Measurements from ENCODE around the gene DNAJC17. TPM values are rescaled to one million over a fixed set of nuclear protein-coding genes. Genes with fewer than 3 reads are reported as not detected.

Gene DNAJC17
- total and polyA plus RNA-seq, 2 of the 13 experiments (the other 11 are each of a cell fraction or from before 2014, with no cell fraction given): 22.2 to 26.5 TPM

DNA sequence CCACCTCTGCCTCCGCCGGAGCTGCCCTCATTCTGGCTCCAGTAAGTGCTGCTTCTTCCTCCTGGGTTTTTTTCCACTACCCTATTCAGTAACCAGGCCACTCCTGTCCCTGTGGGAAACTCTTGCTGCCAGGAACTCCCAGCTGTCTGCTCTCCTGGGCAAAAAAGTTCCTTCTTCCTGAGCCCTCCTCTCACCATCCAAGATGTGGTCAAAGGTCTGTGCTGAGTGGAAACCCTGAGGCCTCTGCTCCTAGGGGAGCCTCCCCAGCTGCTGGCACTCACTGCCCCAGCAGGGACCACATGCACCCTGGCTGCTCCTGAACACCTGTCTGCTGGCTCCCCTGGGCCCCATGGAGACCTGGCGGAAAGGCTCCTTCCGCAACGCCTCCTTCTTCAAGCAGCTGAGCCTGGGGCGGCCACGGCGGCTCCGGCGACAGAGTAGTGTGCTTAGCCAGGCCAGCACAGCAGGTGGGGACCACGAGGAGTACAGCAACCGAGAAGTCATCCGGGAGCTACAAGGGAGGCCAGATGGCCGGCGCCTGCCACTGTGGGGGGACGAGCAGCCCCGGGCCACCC lies 37.0 kb downstream of the DNAJC17 start (continued):
- TF ChIP-seq, protein P1, sequence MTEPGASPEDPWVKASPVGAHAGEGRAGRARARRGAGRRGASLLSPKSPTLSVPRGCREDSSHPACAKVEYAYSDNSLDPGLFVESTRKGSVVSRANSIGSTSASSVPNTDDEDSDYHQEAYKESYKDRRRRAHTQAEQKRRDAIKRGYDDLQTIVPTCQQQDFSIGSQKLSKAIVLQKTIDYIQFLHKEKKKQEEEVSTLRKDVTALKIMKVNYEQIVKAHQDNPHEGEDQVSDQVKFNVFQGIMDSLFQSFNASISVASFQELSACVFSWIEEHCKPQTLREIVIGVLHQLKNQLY (CRISPR knock-in tag; IDR thresholded peaks at IDR 0.05): no peak
- TF ChIP-seq ZSCAN9 (CRISPR knock-in tag; IDR thresholded peaks at IDR 0.05; ENCODE audit: borderline replicate concordance) (no peak), GFI1 (CRISPR knock-in tag; IDR thresholded peaks at IDR 0.05; ENCODE audit: borderline replicate concordance) (no peak)

DNA sequence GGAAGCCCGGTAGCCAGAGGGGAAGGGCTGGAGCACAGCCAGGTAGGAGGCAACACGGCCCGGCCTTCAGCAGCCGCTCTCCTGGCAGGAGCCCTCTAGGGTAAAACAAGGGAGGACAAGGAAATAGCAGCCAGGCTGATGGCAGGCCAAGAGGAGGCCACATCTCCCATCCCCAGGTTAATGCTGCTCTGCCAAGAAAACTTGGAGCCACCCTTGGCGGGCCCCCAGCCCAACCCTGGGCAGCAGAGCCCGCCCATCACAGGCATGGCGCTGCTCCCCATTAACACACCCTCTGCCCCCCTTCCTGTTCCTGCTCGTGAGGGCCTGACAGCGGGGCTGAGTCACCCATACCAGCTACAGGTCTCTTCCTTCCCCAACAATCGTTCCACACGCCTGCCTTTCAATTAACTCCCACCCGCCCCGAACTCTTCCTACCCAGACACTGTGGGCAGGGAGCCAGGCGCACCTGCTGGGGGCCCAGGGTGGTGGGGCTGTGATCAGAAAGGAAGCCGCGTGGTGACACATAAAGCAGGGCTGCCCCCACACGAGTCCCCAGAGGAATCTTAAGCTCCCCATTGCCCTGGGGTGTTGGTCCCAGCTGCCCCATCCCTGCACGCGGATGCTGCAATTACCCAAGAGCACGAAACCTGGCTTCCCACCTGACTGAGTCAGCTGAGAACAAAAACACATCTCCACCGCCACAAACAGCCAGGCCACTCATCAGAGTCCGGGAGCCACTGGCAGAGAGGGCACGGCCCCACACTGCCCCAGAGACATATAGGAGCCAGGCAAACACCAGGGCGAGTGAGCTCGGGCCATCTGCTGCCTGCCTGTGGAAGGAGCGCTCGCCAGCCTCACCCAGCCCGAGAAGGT lies 37.8 kb downstream of the DNAJC17 start, which contains the start of gene C15orf62:
C15orf62 (plus strand) TSS at position 707 of the 873 bp plus-strand sequence. CDS start 516 bp downstream, outside the sequence.
- no peak within 1 kb of the TSS for H3K4me3 ChIP-seq (replicated peaks in 1 of 3; ENCODE audit: insufficient read depth in 1 of 3, low read depth in 2 of 3, low read length in 3 of 3)
- in situ Hi-C loops (cut with HindIII; ENCODE audit: extremely low pct_ligation_motif_present, low pct_unique_long_range_greater_than_20kb) (no loop called here), intact Hi-C loops (cut with micrococcal nuclease; ENCODE audit: unreplicated experiment) (no loop called here)
- H2AFZ ChIP-seq (ENCODE audit: low read length): no peak within 1 kb of the TSS
- no peak within 1 kb of the TSS for H3K27ac ChIP-seq (ENCODE audit: extremely low read length, insufficient read depth, low read length)
- DNase-seq (ENCODE audit: low spot score) (no peak), ATAC-seq (no peak), FAIRE-seq (no peak)
- H3K36me3 ChIP-seq (replicated peaks in 1 of 2; ENCODE audit: control insufficient read depth in 1 of 2, insufficient read depth in 2 of 2, low read length in 2 of 2): peaks cover 9 to 32% of the 10 kb centered on the region in 2 experiments; a peak in 4 of 5 replicates
- no peak within 1 kb of the TSS for H3K9ac ChIP-seq (ENCODE audit: insufficient read depth, low read depth, low read length)
- POLR2A ChIA-PET: no interaction called here
- CTCF ChIA-PET (ENCODE audit: low intra/inter-chr PET ratio, low total read pairs): no interaction called here
- H3K9me3 ChIP-seq (ENCODE audit: low read length): no peaks in the 10 kb centered on the region
- no peak within 1 kb of the TSS for H3K4me2 ChIP-seq (ENCODE audit: low read depth, low read length)
- H3K79me2 ChIP-seq (ENCODE audit: insufficient read depth, low read length): peaks cover 9% of the 10 kb centered on the region
- no TSS peak for BruUV-seq (replicated peaks)
- no peaks in the 10 kb centered on the region for H4K20me1 ChIP-seq (ENCODE audit: insufficient read depth, low read length)
- H3K4me1 ChIP-seq (ENCODE audit: insufficient read depth, low read length): peaks cover 15% of the 10 kb centered on the region
- TF ChIP-seq POLR2AphosphoS5 (IDR thresholded peaks at IDR 0.05; ENCODE audit: low read depth, low read length) (0 out of 2 replicates have a peak, but pooled peaks have one; percentile 14), SETDB1 (CRISPR knock-in tag; IDR thresholded peaks at IDR 0.05; ENCODE audit: borderline replicate concordance) (no peak), ZNF776 (CRISPR knock-in tag; IDR thresholded peaks at IDR 0.05) (no peak), AGO2 (optimal IDR thresholded peaks at IDR 0.05; ENCODE audit: low read depth, low read length) (peak; percentile 77), POLR2A (IDR thresholded peaks at IDR 0.05; ENCODE audit: insufficient read depth in 1 of 2, low read depth in 2 of 2, low read length in 2 of 2) (0 out of 4 replicates have a peak, but pooled peaks of 1 of the 2 experiments have one; percentile 12)
- 92% methylated on average over 15 of the region's 28 CpGs for WGBS (ENCODE audit: low lambda C conversion rate)
- H3K27me3 ChIP-seq (ENCODE audit: control insufficient read depth in 1 of 2, insufficient read depth in 2 of 2, low read length in 2 of 2): no peaks in the 10 kb centered on the region

Data from HepG2 (cell line).